Endometrial microvascular endothelial cells (primary cell): ENCODE results near the gene TBC1D2. TPM values are rescaled to one million over a fixed set of nuclear protein-coding genes. Genes with fewer than 3 reads are reported as not detected.

Source experiments
- in situ Hi-C: cut with HindIII; loops from 2 replicates; pipeline ENCODE4 v1.10.0; 2017; ENCODE audit warnings: low sequenced_read_pairs, low pct_unique_long_range_greater_than_20kb; ENCODE audit errors: inconsistent ontology term
- total RNA-seq: library from RNA; depleted of rRNA; stranded (reverse); fragments of >200 nt; gene quantifications from one replicate; pipeline ENCODE4 v1.2.3, GENCODE V29; 2015; ENCODE audit errors: inconsistent ontology term

Gene TBC1D2
- total RNA-seq, 1 donor from 2014 or later, result 18.8 TPM

- in situ Hi-C loops, result no loop called here
Measured at GRCh38 chr9:98201102-98201501, 54.3 kb downstream of the TBC1D2 start.

- in situ Hi-C loops, result no loop called here
Measured at GRCh38 chr9:98199388-98200033, 55.9 kb downstream of the TBC1D2 start.

- in situ Hi-C loops, result no loop called here
Measured at GRCh38 chr9:98195671-98196070, 59.8 kb downstream of the TBC1D2 start.

- in situ Hi-C loops, result no loop called here
Measured at GRCh38 chr9:98193336-98193944, 62.0 kb downstream of the TBC1D2 start.

GRCh38 chr9:98192503-98193335 lies 62.7 kb downstream of the TBC1D2 start, which contains the start of gene CORO2A:
TSS of gene CORO2A (minus strand) at chr9:98192637. CDS start at chr9:98157660, 34,977 bp downstream.
- in situ Hi-C loops, result no loop called here

GRCh38 chr9:98191671-98192502 lies 63.6 kb downstream of the TBC1D2 start:
- in situ Hi-C loops, result no loop called here

- in situ Hi-C loops, result no loop called here
Measured at GRCh38 chr9:98191181-98191608, 64.3 kb downstream of the TBC1D2 start.

GRCh38 chr9:98190757-98191105 lies 64.7 kb downstream of the TBC1D2 start:
- in situ Hi-C loops, result no loop called here

- in situ Hi-C loops, result no loop called here
Measured at GRCh38 chr9:98189412-98189811, 66.0 kb downstream of the TBC1D2 start.

- in situ Hi-C loops, result no loop called here
Measured at GRCh38 chr9:98187926-98188325, 67.5 kb downstream of the TBC1D2 start.

GRCh38 chr9:98186236-98186635 lies 69.2 kb downstream of the TBC1D2 start:
- in situ Hi-C loops, result no loop called here

- in situ Hi-C loops, result no loop called here
Measured at GRCh38 chr9:98185611-98186171, 69.8 kb downstream of the TBC1D2 start.

- in situ Hi-C loops, result no loop called here
Measured at GRCh38 chr9:98185021-98185567, 70.4 kb downstream of the TBC1D2 start.

- in situ Hi-C loops, result no loop called here
Measured at GRCh38 chr9:98184326-98184725, 71.1 kb downstream of the TBC1D2 start.

GRCh38 chr9:98182889-98183599 lies 72.4 kb downstream of the TBC1D2 start:
- in situ Hi-C loops, result no loop called here

GRCh38 chr9:98182069-98182820 lies 73.2 kb downstream of the TBC1D2 start:
- in situ Hi-C loops, result no loop called here

- in situ Hi-C loops, result no loop called here
Measured at GRCh38 chr9:98181746-98182068, 73.7 kb downstream of the TBC1D2 start.
